HUES6 (cell line): ENCODE data around the gene CENPL.
A peak's percentile ranks its signal among the peaks of the same experiment; 100 is the strongest.
"Not testable (repeated sequence)": the region's sequence is repeated elsewhere in the genome, so short reads cannot be mapped to it uniquely, and the experiment has no call there.

ENCODE experiments used
- H3K27ac ChIP-seq: 2 replicates; pipeline ENCODE4 v1.7.0; 2013; ENCODE audit warnings: low read depth, mild to moderate bottlenecking, low read length, inconsistent platforms
- H3K27me3 ChIP-seq: 2 replicates; pipeline ENCODE4 v1.6.1; 2013; ENCODE audit warnings: low read length; ENCODE audit not compliant: control insufficient read depth, insufficient read depth
- H3K36me3 ChIP-seq: 2 replicates; pipeline ENCODE4 v1.6.1; 2013; ENCODE audit warnings: low read length; ENCODE audit not compliant: control insufficient read depth, insufficient read depth
- H3K4me1 ChIP-seq: 2 replicates; pipeline ENCODE4 v1.6.1; 2013; ENCODE audit warnings: low read length; ENCODE audit not compliant: control insufficient read depth, insufficient read depth
- H3K4me3 ChIP-seq: 2 replicates; pipeline ENCODE4 v1.5.1; 2013; ENCODE audit warnings: low read depth, low read length
- H3K9ac ChIP-seq: one replicate; pipeline ENCODE4 v1.6.1; 2013; ENCODE audit warnings: mild to moderate bottlenecking, low read length
- H3K9me3 ChIP-seq: 2 replicates; pipeline ENCODE4 v1.6.1; 2013; ENCODE audit warnings: low read depth, low read length; ENCODE audit not compliant: control insufficient read depth, insufficient read depth

CENPL gene

DNA sequence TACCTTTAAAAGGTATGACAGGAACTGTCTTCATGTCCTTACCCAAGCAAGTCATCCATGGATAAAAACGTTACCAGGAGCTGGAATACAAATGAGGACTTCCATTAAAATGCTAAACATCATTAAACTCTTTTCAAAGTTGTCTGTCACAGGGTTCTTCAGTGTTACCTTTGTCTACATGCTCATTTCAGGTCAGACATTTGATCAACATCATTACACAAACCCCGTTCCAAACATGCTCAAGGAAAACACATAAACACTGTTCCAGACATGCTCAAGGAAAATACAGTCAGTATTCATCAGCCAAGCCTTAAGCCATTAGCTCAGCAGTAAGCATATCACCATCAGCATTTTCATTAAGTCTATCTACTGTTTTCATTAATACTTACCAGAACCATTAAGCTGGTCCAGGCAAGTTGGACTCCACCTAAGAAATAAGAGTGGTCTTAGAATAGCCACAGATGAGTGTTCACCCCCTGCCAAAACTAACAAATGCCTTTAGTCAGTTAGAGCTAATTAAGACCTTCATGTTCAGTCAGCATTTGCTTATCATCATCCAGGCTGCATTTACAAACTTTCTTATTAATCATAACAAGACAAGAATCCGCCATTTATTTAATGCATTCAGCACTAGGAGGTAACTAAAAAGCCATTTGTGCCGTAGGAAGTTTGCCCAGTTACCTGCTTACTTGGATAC, 40.9 kb upstream of the CENPL start:
- H3K36me3 ChIP-seq = peaks cover 61% of the 10 kb centered on the region
- H3K27ac ChIP-seq = peak overlapping the region; percentile 96

DNA sequence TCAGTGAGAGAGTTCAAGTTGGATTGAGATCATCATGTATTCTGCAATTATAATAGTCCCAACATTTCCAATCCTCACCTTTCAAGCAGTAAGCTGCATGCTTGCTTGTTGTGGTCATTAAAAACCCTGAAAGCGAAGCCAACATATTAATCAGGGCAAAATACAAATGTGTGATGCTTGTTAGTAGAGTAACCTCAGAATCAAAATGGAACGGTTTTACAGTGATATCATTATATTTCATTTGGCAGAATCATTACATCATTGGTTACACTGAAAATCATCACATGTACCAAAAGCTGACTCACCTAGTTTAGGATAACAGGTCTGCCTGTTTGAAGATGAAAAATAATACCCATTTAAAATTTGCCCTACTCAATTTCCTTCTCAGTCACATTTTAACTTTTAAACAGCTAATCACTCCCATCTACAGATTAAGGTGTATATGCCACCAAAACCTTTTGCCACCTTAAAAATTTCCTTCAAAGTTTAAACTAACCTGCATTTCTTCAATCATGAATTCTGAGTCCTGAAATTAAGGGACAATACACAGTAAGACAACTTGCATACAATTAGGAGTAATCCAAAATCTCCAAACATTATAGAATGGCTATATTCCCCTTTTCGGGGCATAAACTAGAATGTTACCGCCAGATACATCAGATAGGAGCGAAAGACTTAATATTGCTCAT, 39.6 kb upstream of the CENPL start:
- Histone ChIP-seq H3K27ac (0 out of 2 replicates have a peak overlapping the region, but pooled peaks have one; percentile 56), H3K36me3 (peaks cover 62% of the 10 kb centered on the region), H3K9ac (peak overlapping the region; percentile 98), H3K4me3 (peak overlapping the region; percentile 97), H3K27me3 (no peaks in the 10 kb centered on the region), H3K4me1 (0 out of 2 replicates have a peak, but pooled peaks cover 4% of the 10 kb centered on the region), H3K9me3 (no peaks in the 10 kb centered on the region)

More for the DNA sequence above, 40.9 kb upstream of the CENPL start:
- Histone ChIP-seq H3K9me3 (no peaks in the 10 kb centered on the region), H3K4me1 (0 out of 2 replicates have a peak, but pooled peaks cover 4% of the 10 kb centered on the region), H3K27me3 (no peaks in the 10 kb centered on the region), H3K9ac (peak overlapping the region; percentile 98), H3K4me3 (peak overlapping the region; percentile 97)

DNA sequence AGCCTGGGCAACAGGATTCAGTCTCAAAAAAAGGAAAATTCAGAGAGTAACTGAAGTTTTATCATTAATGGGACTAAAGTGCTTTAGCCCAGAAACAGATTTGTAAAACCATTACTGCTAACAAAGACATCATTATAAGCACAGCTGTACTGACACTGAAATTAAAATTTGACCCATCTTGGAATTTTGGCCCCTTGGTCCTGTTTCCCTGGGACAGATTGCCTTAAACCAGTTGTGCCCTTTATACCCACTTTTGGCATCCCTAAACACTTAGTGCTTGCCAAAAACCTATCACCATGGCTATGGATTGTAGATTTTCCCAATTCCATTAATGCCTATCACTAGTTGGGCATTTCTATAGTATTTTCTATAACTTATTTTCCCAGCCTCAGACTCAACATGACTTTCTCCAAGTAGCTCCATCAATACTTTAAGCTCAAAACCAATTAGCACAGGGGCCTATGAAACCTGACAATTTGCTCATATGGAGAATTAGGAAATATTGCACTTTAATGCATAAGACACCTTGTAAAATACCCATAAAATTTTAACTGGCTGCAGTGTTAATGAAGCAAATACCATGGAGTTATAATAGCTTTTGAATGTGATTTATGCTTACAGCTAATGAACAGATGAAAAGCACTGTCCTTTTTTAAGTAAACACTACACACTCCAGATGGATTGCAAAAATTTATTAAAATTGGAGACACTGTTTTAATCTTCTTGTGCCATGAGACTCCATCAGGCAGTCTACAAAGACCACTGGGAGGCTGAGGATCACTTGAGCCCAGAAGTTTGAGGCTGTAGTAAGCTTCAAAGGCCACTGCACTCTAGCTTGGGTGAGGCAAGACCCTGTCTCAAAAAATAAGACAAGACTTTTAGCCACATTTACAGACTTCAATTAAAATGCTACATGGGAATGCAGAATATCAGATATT, 38.8 kb upstream of the CENPL start:
- peaks cover 67% of the 10 kb centered on the region for H3K36me3 ChIP-seq
- H3K9ac ChIP-seq = no peak overlapping the region
- no peak overlapping the region for H3K27ac ChIP-seq
- 0 out of 2 replicates have a peak, but pooled peaks cover 4% of the 10 kb centered on the region for H3K4me1 ChIP-seq
- no peak overlapping the region for H3K4me3 ChIP-seq
- no peaks in the 10 kb centered on the region for H3K9me3 ChIP-seq
- no peaks in the 10 kb centered on the region for H3K27me3 ChIP-seq

- Histone ChIP-seq H3K4me1 (0 out of 2 replicates have a peak, but pooled peaks cover 4% of the 10 kb centered on the region), H3K27ac (no peak overlapping the region), H3K9ac (no peak overlapping the region), H3K9me3 (no peaks in the 10 kb centered on the region), H3K27me3 (no peaks in the 10 kb centered on the region), H3K36me3 (peaks cover 74% of the 10 kb centered on the region), H3K4me3 (no peak overlapping the region)
Observed at GRCh38 chr1:173862769-173863223, 38.1 kb upstream of the CENPL start.

- not testable (repeated sequence) for H3K27me3 ChIP-seq, H3K4me3 ChIP-seq, H3K27ac ChIP-seq, H3K9me3 ChIP-seq, H3K9ac ChIP-seq, H3K4me1 ChIP-seq
- peaks cover 74% of the 10 kb centered on the region for H3K36me3 ChIP-seq
Observed at GRCh38 chr1:173862146-173862768, 37.6 kb upstream of the CENPL start.

DNA sequence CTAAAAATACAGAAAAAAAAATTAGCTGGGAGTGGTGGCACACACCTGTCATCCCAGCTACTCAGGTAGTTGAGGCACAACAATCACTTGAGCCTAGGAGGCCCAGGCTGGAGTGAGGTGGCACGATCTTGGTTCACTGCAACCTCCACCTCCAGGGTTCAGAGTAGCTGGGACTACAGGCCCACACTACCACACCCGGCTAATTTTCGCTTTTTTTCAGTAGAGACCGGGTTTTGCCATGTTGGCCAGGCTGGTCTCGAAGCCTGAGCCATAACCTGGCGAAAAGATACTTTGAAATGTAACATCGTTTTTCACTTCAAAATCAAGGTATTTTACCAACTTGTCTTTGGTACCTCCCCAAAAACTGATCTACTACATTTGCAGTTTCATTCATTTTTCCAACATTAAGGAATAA, 37.1 kb upstream of the CENPL start:
- Histone ChIP-seq H3K27ac (no peak overlapping the region), H3K9ac (no peak overlapping the region), H3K27me3 (no peaks in the 10 kb centered on the region), H3K4me3 (no peak overlapping the region), H3K4me1 (0 out of 2 replicates have a peak, but pooled peaks cover 4% of the 10 kb centered on the region), H3K36me3 (peaks cover 74% of the 10 kb centered on the region), H3K9me3 (no peaks in the 10 kb centered on the region)

GRCh38 chr1:173860065-173860464, 35.4 kb upstream of the CENPL start:
- Histone ChIP-seq H3K4me1 (0 out of 2 replicates have a peak, but pooled peaks cover 4% of the 10 kb centered on the region), H3K9me3 (no peaks in the 10 kb centered on the region), H3K27ac (no peak overlapping the region), H3K27me3 (no peaks in the 10 kb centered on the region), H3K36me3 (peaks cover 69% of the 10 kb centered on the region), H3K9ac (no peak overlapping the region), H3K4me3 (no peak overlapping the region)

GRCh38 chr1:173859547-173859946, 34.9 kb upstream of the CENPL start:
- H3K27ac ChIP-seq, H3K4me1 ChIP-seq, H3K9ac ChIP-seq, H3K27me3 ChIP-seq, H3K4me3 ChIP-seq, H3K9me3 ChIP-seq: not testable (repeated sequence)
- H3K36me3 ChIP-seq = peaks cover 68% of the 10 kb centered on the region

DNA sequence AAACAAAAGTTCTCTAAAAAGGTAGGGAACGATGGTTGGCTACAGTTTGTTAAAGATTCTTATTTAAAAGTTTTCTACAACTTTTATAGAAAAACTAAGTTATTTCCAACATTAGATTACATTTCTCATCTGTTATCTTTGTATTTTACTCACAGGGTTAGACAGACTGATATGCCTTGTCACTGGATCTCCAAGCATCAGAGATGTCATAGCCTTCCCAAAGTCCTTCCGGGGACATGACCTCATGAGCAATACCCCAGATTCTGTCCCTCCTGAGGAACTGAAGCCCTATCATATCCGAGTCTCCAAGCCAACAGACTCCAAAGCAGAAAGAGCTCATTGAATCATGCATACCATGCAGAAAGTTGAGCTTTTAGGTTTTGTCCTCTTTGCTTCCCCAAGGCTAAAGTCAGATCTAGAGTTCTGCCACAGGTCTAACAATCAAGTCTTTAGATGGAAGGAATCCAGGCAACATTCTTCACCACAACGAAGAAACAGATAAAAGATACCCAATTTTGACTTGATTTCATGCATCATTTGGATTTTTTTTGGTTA, 32.8 kb upstream of the CENPL start:
- Histone ChIP-seq H3K4me1 (peaks cover 14% of the 10 kb centered on the region), H3K4me3 (no peak overlapping the region), H3K27ac (no peak overlapping the region), H3K36me3 (peaks cover 59% of the 10 kb centered on the region), H3K9me3 (no peaks in the 10 kb centered on the region), H3K9ac (no peak overlapping the region), H3K27me3 (no peaks in the 10 kb centered on the region)

GRCh38 chr1:173856903-173857302, 32.2 kb upstream of the CENPL start:
- H3K36me3 ChIP-seq = peaks cover 61% of the 10 kb centered on the region
- no peaks in the 10 kb centered on the region for H3K9me3 ChIP-seq
- no peaks in the 10 kb centered on the region for H3K27me3 ChIP-seq
- H3K9ac ChIP-seq = no peak overlapping the region
- H3K27ac ChIP-seq = no peak overlapping the region
- H3K4me1 ChIP-seq = peaks cover 14% of the 10 kb centered on the region
- H3K4me3 ChIP-seq = no peak overlapping the region
